ENCODE measurements around the gene FAM209A.
"Not testable (repeated sequence)": the region's sequence is repeated elsewhere in the genome, so short reads cannot be mapped to it uniquely, and the experiment has no call there.

Gene FAM209A

GRCh38 chr20:56540415-56540814, 15.9 kb downstream of the FAM209A start:
- no peak for DNase-seq (ENCODE audit: low read depth)

DNA sequence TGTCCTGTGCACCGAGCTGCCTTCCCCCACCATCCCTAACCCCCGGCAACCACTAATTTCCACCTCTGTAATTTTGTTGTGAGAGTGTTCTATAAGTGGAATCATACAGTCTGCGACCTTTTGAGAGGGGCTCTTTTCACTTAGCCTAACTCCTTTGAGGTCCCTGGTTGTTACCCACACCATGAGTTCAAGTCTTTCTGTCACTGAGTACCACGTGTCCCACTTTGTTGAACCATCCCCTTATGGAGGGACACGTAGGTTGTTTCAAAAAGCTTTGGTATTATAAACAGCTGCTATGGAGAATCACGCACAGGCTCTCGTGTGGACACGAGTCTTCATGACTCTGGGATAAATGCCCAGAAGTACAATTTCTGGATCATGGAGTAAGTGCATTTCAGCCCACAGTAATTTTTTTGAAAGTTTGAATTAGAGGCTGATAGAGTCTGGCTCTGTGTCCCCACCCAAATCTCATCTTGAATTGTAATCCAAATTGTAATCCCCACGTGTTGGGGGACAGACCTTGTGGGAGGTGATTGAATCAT, 18.0 kb downstream of the FAM209A start:
- no peak for DNase-seq (ENCODE audit: low read depth)

DNA sequence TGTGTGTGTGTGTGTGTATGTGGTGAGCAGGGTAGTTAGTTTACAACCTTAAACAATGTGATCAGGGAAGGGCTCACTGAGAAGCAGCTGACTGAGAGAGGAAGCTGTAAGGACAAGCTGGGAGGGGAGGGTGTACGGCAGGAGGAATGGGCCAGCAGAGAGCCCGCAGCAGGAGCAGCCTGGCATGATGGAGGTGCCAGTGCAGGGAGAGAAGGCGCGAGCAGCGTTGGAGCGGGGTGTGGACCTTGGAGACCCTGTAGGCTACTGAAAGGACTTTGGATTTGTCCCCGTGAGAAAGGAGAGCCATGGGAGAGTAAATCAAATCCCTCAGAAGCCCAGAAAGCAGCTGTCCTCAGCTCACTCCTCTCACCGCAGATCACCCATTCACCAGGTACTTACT, 27.0 kb downstream of the FAM209A start:
- DNase-seq (ENCODE audit: low read depth) = no peak

DNA sequence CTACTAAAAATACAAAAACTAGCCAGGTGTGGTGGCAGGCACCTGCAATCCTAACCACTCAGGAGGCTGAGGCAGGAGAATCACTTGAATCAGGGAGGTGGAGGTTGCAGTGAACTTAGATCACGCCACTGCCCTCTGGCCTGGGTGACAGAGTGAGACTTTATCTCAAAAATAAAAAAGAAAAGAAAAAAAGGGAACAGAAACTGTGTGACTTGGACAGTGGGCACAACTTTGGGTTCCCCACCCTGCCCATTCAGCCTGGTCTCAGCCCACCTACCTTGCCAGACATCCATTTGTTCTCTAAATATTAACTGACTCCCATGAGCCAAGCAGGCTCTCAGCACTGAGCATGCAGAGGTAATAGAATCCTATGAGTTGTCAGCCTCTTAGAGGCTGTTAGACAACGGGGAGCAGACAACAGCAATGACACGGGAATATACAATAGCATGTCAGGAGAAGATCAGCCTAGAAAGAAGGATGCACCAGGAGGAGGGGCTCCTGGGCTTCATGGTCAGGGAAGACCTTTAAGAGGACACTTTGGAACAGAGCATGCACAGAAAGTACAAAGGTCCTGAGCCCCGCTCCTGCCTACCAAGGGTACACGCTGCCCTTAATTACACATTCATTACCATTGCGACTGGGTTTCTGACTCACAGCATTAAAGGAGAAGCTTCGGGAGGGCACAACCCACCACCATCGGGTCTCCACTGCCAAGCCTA, 28.5 kb downstream of the FAM209A start:
- no peak for DNase-seq (ENCODE audit: low read depth)

DNA sequence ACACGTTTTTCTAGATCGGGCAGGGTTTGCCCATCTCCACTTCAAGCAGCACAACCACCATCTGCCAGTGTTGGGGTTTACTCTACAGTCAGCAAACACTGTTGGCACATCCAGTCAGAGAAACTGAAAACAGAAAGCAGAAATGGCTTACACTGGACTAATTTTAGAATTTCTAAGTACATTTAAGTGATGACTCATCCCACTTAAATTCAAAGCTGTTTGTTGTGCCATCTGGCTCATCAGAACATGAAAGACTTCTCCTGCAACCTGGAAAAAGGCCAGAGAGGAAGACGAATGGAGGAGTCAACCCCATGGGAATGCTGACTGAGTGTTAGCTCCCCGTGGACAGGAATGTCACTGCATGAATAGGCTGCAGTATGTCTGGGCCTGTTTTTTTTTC, 30.3 kb downstream of the FAM209A start:
- peak; percentile 83 for DNase-seq (ENCODE audit: low read depth)

DNA sequence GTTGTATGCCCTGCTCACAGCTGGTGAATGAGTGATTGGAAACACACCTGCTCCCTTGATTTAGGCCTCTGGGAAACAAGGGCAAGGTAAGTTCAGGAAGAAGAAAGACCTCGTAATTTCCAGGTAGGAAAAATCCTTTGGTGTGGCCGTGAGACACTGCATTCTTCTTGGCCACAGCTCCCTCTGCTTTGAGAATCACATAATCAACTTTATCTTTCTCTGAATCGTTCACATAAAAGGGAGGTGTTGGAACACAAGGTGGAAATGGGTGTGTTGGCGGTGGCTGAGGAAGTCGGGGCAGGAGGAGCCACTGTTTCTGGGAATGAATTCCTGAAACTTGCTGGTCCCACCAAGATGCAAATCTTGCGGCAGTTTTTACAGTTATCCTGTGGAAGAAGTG, 34.4 kb downstream of the FAM209A start:
- no peak for DNase-seq (ENCODE audit: low read depth)

DNA sequence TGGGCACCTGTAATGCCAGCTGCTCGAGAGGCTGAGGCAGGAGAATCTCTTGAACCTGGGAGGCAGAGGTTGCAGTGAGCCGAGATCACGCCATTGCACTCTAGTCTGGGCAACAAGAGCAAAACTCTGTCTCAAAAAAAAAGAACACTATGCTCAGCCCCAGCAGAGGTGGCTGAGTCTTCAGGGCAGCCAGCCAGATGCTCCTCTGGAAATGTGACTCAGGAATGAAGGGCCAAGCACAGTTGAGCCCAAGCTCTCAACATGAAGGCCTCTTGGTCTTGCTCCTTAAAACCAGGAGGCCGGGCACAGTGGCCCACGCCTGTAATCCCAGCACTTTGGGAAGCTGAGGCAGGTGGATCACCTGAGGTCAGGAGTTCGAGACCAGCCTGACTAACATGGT, 40.0 kb downstream of the FAM209A start:
- DNase-seq (ENCODE audit: low read depth) = not testable (repeated sequence)

DNA sequence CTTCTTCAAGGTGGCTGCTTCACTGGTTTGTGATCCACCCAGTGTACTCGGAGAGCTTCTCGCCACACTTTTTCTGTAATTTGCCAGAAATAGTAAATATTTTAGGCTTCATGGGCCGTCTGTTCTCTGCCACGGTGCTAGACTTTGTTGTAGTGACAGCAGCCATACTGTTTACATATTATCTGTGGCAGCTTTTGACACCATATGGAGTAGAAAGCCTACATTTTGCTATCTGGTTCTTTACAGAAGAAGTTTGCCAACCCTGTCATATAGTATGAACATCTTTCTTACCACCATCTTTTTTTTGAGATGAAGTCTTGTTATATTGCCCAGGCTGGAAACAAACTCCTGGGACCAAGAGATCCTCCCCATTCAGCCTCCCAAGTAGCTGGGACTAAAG, 41.0 kb downstream of the FAM209A start:
- DNase-seq (ENCODE audit: low read depth) = no peak

DNA sequence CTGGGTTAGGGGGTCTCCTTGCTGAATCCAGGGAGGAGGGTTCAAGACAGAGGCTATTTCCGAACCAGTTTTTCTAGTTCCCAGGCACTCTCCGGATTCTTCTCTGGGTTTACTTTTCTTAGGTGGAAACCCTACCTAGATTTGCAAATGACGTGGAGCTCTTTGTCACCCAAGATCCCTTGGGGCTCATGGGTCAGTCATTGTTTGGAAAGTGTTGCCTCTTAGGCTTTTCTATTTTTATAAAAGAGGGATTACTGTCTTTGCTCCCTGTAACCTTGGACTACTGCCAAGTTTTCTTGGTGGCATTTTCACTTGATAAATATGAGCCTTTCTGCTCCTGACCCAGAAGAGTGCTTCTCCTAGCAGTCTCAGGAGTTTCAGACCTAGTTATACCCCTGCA, 42.1 kb downstream of the FAM209A start:
- no peak for DNase-seq (ENCODE audit: low read depth)

GRCh38 chr20:56570832-56571231, 46.3 kb downstream of the FAM209A start:
- DNase-seq (ENCODE audit: low read depth) = no peak

- DNase-seq (ENCODE audit: low read depth) = no peak
Measured at GRCh38 chr20:56572172-56572571, 47.6 kb downstream of the FAM209A start.

DNA sequence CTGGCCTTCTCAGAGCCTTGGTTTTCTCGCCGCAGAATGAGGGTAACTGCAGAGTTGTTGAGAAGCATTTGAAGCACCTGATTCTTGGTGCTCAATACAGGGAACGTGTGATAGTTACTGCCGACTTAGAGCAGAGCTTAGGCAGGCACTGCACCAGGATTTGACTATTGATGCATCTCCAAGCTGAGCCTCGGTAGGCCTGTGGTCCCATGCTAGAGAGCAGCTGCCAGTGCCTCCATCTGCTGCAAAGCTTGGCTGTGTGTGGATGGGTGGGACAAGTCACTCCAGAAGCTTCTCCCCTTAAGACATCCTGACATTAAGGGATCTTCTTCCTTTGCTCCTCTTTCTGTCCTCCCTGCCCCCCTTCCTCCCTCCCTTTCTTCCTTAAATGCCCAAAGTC, 49.4 kb downstream of the FAM209A start:
- DNase-seq (ENCODE audit: low read depth) = no peak

DNA sequence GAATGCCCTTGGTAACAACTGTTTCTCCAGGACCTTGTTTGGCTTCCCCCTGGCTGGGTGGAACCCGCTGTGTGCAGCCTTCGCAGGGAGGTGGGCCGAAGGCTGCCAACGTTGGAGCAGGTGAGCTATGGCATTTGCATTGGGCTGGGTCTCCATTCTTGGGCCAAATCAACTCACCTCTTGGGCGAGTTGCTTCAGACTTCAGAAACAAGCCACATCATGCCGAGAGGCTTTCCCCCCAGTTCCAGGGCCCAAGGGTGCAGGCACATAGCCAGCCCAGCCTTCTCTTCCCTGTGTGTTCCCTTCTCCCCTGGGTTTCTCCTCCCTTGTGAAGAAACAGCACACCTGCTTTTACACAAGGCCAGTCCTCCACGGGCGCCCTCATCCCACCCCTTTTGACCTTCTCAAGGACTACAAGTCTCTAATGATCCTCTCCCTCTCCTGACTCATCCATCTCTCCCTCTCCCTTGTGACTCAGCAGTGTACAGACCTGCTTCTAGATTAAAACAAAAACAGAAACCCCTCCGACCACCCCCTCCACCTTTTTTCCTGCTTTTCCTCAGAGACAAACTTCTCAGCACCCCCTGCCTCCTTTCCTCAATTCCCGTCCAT, 50.1 kb downstream of the FAM209A start:
- no peak for DNase-seq (ENCODE audit: low read depth)

DNA sequence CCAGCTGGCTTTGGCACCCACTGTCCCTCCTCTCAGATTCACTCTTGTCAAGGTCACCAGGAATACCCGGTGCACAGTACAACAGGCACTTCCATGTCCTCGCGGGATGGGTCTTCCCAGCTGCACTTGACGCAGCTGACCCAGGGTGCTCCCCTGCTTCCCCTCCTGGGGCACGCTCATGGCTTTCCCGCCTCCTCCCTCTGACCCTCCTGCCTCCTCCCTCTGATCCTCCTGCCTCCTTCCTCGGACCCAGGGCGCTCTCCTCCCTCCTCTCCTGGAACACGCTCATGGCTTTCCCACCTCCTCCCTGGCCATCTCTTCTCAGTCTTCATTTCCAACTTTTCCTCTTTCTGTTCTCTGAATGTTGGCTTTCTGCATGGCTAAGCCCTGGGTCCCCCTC, 50.6 kb downstream of the FAM209A start:
- DNase-seq (ENCODE audit: low read depth) = no peak

Measured in HS-27A (cell line).